ENCODE data around the gene CCNI2.

DNA sequence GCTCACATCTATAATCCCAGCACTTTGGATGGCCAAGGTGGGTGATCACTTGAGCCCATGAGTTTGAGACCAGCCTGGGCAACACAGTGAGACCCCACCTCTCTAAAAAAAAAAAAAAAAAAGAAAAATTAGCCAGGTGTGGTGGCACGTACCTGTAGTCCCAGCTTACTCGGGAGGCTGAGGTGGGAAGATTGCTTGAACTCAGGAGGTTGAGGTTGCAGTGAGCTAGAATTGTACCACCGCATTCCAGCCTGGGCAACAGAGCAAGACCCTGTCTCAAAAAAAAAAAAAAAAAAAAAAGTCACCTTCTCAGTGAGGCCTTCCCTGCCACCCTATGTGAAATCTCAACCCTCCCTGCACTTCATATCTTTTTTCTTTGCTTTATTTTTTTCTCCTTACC, 43.8 kb downstream of the CCNI2 start:
- no peak for TF ChIP-seq CTCF (IDR thresholded peaks at IDR 0.05)
- TF ChIP-seq POLR2A (IDR thresholded peaks at IDR 0.05) = no peak
